A673 (cell line): ENCODE measurements around the gene TELO2.

Experiments
- EZH2 ChIP-seq: fragments of 200-600 bp; sonication (generic); IDR thresholded peaks from 2 replicates; pipeline ENCODE4 v1.6.1; 2017; ENCODE audit warnings: borderline replicate concordance, low read depth, mild to moderate bottlenecking, mixed read lengths, antibody characterized with exemption, low read length; ENCODE audit not compliant: poor library complexity, severe bottlenecking
- TF ChIP-seq, protein P1 (sequence below): fragments of 300-800, 200-600 bp; sonication (generic); conservative IDR thresholded peaks from 2 replicates; pipeline ENCODE4 v1.5.1; 2017; ENCODE audit warnings: low read depth, mild to moderate bottlenecking, antibody characterized with exemption, low read length, moderate library complexity, mixed read lengths

DNA sequence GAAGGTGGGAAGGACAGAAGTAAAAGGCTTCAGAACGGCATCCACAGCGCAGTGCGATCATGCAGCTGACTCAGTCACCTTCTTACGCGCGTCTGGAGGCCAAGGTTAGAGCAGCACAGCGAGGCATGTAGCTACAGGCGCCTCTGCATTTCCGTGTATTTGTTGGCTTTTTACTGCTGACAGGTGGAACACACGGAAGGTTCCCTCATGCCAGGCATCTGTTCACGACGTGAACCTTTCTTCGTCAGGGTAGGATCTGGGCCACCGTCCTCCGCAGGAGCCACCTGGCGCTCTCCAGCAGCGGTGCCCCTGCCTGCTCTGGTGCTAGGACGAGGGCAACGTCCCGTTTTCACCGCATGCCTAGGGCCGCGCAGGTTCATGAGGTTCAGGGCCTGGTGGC is 55.6 kb downstream of the TELO2 start:
- TF ChIP-seq, protein P1, sequence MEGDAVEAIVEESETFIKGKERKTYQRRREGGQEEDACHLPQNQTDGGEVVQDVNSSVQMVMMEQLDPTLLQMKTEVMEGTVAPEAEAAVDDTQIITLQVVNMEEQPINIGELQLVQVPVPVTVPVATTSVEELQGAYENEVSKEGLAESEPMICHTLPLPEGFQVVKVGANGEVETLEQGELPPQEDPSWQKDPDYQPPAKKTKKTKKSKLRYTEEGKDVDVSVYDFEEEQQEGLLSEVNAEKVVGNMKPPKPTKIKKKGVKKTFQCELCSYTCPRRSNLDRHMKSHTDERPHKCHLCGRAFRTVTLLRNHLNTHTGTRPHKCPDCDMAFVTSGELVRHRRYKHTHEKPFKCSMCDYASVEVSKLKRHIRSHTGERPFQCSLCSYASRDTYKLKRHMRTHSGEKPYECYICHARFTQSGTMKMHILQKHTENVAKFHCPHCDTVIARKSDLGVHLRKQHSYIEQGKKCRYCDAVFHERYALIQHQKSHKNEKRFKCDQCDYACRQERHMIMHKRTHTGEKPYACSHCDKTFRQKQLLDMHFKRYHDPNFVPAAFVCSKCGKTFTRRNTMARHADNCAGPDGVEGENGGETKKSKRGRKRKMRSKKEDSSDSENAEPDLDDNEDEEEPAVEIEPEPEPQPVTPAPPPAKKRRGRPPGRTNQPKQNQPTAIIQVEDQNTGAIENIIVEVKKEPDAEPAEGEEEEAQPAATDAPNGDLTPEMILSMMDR, result no peak
- no peak for TF ChIP-seq EZH2
